ENCODE data around the gene LMBR1L.

The LMBR1L gene

DNA sequence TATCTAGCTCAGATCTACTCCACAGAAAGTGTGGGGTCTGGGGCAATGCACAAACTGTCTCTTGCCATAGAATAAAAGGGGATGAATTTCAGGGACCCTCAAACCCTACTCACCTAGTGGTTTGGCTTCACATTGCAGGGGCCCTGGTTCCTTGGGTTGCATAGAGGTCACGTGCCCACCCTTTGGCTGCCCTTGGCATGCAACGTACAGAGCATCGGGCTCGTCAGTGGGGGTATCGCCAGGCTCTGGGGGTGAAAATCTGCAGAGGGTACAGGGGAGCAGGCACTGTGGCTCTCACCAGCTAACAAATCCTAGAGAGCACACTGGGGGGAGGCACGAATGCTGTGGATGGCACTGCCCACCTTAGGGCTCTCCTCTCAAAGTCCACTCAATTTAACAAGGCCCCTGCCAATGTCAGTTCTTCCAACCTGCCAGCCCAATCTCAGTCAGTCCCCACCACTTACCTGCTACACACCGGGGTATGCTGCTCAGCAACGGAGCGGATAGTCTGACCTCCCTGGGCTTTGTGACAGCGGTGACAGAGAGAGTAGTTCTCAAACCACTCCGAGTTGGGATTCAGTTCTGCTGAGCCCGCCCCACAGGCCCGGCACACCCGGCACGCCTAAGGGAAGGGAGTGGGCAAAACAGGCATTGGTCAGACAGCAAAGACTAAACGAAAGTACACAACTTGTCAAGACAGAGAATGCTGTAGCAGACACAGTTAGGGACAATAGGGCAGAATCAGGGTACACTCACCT, 58.0 kb downstream of the LMBR1L start:
- no peak for DNase-seq (ENCODE audit: low read depth, low spot score)

DNA sequence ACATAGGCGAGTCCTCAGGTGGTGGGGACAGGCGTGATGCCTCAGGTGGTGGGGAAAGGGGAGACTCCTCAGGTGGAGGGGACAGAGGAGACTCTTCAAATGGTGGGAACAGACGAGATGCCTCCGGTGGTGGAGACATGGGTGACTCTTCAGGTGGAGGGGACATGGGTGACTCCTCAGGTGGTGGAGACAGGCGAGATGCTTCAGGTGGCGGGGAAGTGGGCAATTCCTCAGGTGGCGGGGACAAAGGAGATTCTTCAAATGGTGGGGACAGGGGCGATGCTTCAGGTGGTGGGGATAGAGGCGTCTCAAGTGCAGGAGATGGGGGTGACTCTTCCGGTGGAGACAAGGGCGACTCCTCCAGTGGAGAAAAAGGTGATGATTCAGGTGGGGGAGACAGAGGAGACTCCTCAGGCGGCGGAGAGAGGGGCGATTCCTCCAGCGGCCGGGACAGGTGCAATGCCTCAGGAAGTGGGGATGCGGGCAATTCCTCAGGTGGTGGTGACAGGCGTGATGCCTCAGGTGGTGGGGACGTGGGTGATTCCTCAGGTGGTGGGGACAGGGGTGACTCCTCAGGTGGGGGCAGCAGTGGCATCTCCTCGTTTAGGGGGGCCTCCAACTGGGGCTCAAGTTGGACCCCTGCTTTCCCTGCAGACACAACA, 58.7 kb downstream of the LMBR1L start:
- DNase-seq (ENCODE audit: low read depth, low spot score) = no peak

- no peak for DNase-seq (ENCODE audit: low read depth, low spot score)
These were observed 59.3 kb downstream of the LMBR1L start for GRCh38 chr12:49051373-49051764.

- no peak for DNase-seq (ENCODE audit: low read depth, low spot score)
These were observed 59.9 kb downstream of the LMBR1L start for GRCh38 chr12:49050507-49051372.

- no peak for DNase-seq (ENCODE audit: low read depth, low spot score)
These were observed 61.0 kb downstream of the LMBR1L start for GRCh38 chr12:49049566-49050224.

GRCh38 chr12:49048953-49049352, 61.7 kb downstream of the LMBR1L start:
- DNase-seq (ENCODE audit: low read depth, low spot score) = no peak

Measured in iPS DF 19.7 (cell line).